SK-N-SH (cell line): Measurements from ENCODE around the gene PYGB. TPM values are rescaled to one million over a fixed set of nuclear protein-coding genes. Genes with fewer than 3 reads are reported as not detected.

ENCODE experiments used
- CTCF ChIA-PET: fragments of 300-600, 350-600 bp; formaldehyde crosslinking; extraction: SDS; loops from one replicate; lab custom pipeline; 2021; lab: Yijun Ruan, JAX
- POLR2A ChIA-PET: fragments of 350-600 bp; sonication (Branson Sonifier 250); formaldehyde crosslinking; extraction: SDS; loops from one replicate; lab custom pipeline; 2020; ENCODE audit warnings: antibody characterized with exemption, inconsistent platforms; lab: Yijun Ruan, JAX
- DNase-seq: peaks from one replicate; pipeline ENCODE4 v3.0.0; 2012
- H2AFZ ChIP-seq: fragments of 200-600 bp; sonication (generic); 2 replicates; pipeline ENCODE4 v1.8.1; 2016; ENCODE audit warnings: antibody characterized with exemption, mild to moderate bottlenecking, low read depth
- H3F3A ChIP-seq: fragments of 200-600 bp; sonication (generic); replicated peaks from 2 replicates; pipeline ENCODE3; 2016; ENCODE audit warnings: antibody characterized with exemption, mild to moderate bottlenecking; ENCODE audit not compliant: insufficient read depth
- H3K27ac ChIP-seq, 2 experiments: fragments of 200-500 bp in 1 of 2; fragments of 200-600 bp in 1 of 2; sonication (Bioruptor generic) in 1 of 2; sonication (generic), shearing (Covaris generic) in 1 of 2; 2 replicates each; pipeline versions ENCODE4 v1.5.1 to v1.6.1; 2014 to 2016; ENCODE audit warnings: low read depth in 2 of 2, inconsistent platforms in 1 of 2, low read length in 1 of 2, mild to moderate bottlenecking in 1 of 2, mixed read lengths in 1 of 2
- H3K27me3 ChIP-seq: fragments of 200-600 bp; sonication (generic), shearing (Covaris generic); 2 replicates; pipeline ENCODE4 v1.6.1; 2016; ENCODE audit warnings: mixed run types; ENCODE audit not compliant: insufficient read depth
- H3K36me3 ChIP-seq, 2 experiments: fragments of 200-500 bp in 1 of 2; fragments of 200-600 bp in 1 of 2; sonication (Bioruptor generic) in 1 of 2; sonication (generic) in 1 of 2; replicated peaks in 1 of 2; 2 replicates each; pipeline versions ENCODE3 to v1.5.1; 2014 to 2016; ENCODE audit warnings: low read length in 1 of 2, mild to moderate bottlenecking in 1 of 2; ENCODE audit not compliant: insufficient read depth in 2 of 2, control insufficient read depth in 1 of 2
- H3K4me1 ChIP-seq, 2 experiments: fragments of 200-500 bp in 1 of 2; fragments of 200-600 bp in 1 of 2; sonication (Bioruptor generic) in 1 of 2; sonication (generic), shearing (Covaris generic) in 1 of 2; 2 replicates each; pipeline versions ENCODE4 v1.5.1 to v1.6.1; 2014 to 2016; ENCODE audit warnings: low read depth in 1 of 2, low read length in 1 of 2, mixed run types in 1 of 2; ENCODE audit not compliant: insufficient read depth in 2 of 2, control insufficient read depth in 1 of 2
- H3K4me2 ChIP-seq: fragments of 200-600 bp; sonication (generic), shearing (Covaris generic); 2 replicates; pipeline ENCODE4 v1.6.1; 2017; ENCODE audit warnings: mixed run types
- H3K4me3 ChIP-seq, 2 experiments: fragments of 200-500 bp in 1 of 2; fragments of 200-600 bp in 1 of 2; sonication (Bioruptor generic) in 1 of 2; sonication (generic), shearing (Covaris generic) in 1 of 2; 2 replicates each; pipeline versions ENCODE4 v1.5.1 to v1.8.1; 2014 to 2016; ENCODE audit warnings: low read depth in 2 of 2, inconsistent platforms in 1 of 2, low read length in 1 of 2, mild to moderate bottlenecking in 1 of 2, mixed read lengths in 1 of 2, moderate library complexity in 1 of 2
- H3K79me2 ChIP-seq: fragments of 200-600 bp; sonication (generic); 2 replicates; pipeline ENCODE4 v1.8.1; 2017; ENCODE audit warnings: mild to moderate bottlenecking; ENCODE audit not compliant: insufficient read depth
- H3K9ac ChIP-seq: fragments of 200-600 bp; sonication (generic); 2 replicates; pipeline ENCODE4 v1.6.1; 2017; ENCODE audit warnings: mixed run types
- H3K9me2 ChIP-seq: fragments of 200-600 bp; sonication (generic); 2 replicates; pipeline ENCODE4 v1.6.1; 2017; ENCODE audit warnings: mixed run types
- H3K9me3 ChIP-seq: fragments of 200-600 bp; sonication (generic); 2 replicates; pipeline ENCODE4 v1.6.1; 2017; ENCODE audit warnings: mixed run types, mild to moderate bottlenecking, moderate library complexity
- H4K20me1 ChIP-seq: fragments of 200-600 bp; sonication (generic); 2 replicates; pipeline ENCODE4 v1.6.1; 2017; ENCODE audit warnings: mild to moderate bottlenecking, mixed run types; ENCODE audit not compliant: insufficient read depth
- CHD2 ChIP-seq: fragments of 150-350 bp; IDR thresholded peaks from 2 replicates; pipeline ENCODE4 v1.6.1; 2018; ENCODE audit warnings: low read length; ENCODE audit not compliant: partially characterized antibody
- EP300 ChIP-seq, 2 experiments: IDR thresholded peaks; 2 replicates each; pipeline versions ENCODE4 v1.4.0 to v1.6.1; 2012; ENCODE audit warnings: borderline replicate concordance in 1 of 2, low read depth in 1 of 2, low read length in 1 of 2
- EZH2phosphoT487 ChIP-seq: fragments of 200-600 bp; sonication (generic); IDR thresholded peaks from 2 replicates; pipeline ENCODE4 v1.6.1; 2017; ENCODE audit warnings: low read depth, mixed run types, mild to moderate bottlenecking, antibody characterized with exemption, moderate library complexity, borderline replicate concordance
- FOSL2 ChIP-seq: IDR thresholded peaks from 2 replicates; pipeline ENCODE4 v1.4.0; 2012; ENCODE audit warnings: low read depth, mild to moderate bottlenecking, moderate library complexity, borderline replicate concordance
- FOXJ3 ChIP-seq: sonication (generic); formaldehyde crosslinking; IDR thresholded peaks from 2 replicates; pipeline ENCODE4 v1.5.1; 2020; ENCODE audit warnings: mild to moderate bottlenecking, missing genetic modification reagents
- FOXM1 ChIP-seq: IDR thresholded peaks from 2 replicates; pipeline ENCODE4 v1.4.0; 2012; ENCODE audit warnings: low read depth, mild to moderate bottlenecking
- GABPA ChIP-seq: IDR thresholded peaks from 2 replicates; pipeline ENCODE4 v1.4.0; 2012; ENCODE audit warnings: low read depth, mild to moderate bottlenecking
- JUND ChIP-seq: IDR thresholded peaks from 2 replicates; pipeline ENCODE4 v1.4.0; 2012
- MEF2A ChIP-seq: IDR thresholded peaks from 2 replicates; pipeline ENCODE4 v1.4.0; 2012; ENCODE audit warnings: low read depth, borderline replicate concordance
- MXI1 ChIP-seq: IDR thresholded peaks from 2 replicates; pipeline ENCODE4 v1.6.1; 2012; ENCODE audit warnings: mild to moderate bottlenecking, low read depth, low read length, improper control_type of control experiment
- NRF1 ChIP-seq: IDR thresholded peaks from 2 replicates; pipeline ENCODE4 v1.6.1; 2012; ENCODE audit warnings: low read depth, mild to moderate bottlenecking, low read length
- SIN3A ChIP-seq: IDR thresholded peaks from 2 replicates; pipeline ENCODE4 v1.6.1; 2012; ENCODE audit warnings: low read depth, mild to moderate bottlenecking, low read length, moderate library complexity, borderline replicate concordance
- SMC3 ChIP-seq: IDR thresholded peaks from 2 replicates; pipeline ENCODE4 v1.6.1; 2012; ENCODE audit warnings: low read depth, low read length, improper control_type of control experiment
- TAF1 ChIP-seq: IDR thresholded peaks from 2 replicates; pipeline ENCODE4 v1.6.1; 2012; ENCODE audit warnings: low read depth, mild to moderate bottlenecking, low read length, moderate library complexity, borderline replicate concordance
- TCF12 ChIP-seq: IDR thresholded peaks from 2 replicates; pipeline ENCODE4 v1.4.0; 2012
- WGBS: methylation state at CpG from one replicate; pipeline ENCODE4 v1.1.6; 2017; ENCODE audit warnings: low lambda C conversion rate; 5-methylcytosine and 5-hydroxymethylcytosine counted together
- polyA plus RNA-seq, 3 experiments: library from polyadenylated mRNA; depleted of rRNA; stranded (reverse); fragments of >200 nt; gene quantifications; 2 replicates each; pipeline ENCODE4 v1.2.3, GENCODE V29; 2012
- TF ChIP-seq, protein P1 (sequence below): IDR thresholded peaks from 2 replicates; pipeline ENCODE4 v1.4.0; 2012; ENCODE audit warnings: low read depth, borderline replicate concordance
- TF ChIP-seq, protein P2 (sequence below): fragments of 200-600 bp; sonication (generic); IDR thresholded peaks from 2 replicates; pipeline ENCODE4 v1.6.1; 2017; ENCODE audit warnings: antibody characterized with exemption, mild to moderate bottlenecking, moderate library complexity
- TF ChIP-seq, protein P3 (sequence below): IDR thresholded peaks from 2 replicates; pipeline ENCODE4 v1.4.0; 2012; ENCODE audit warnings: low read depth, borderline replicate concordance
- TF ChIP-seq, protein P4 (sequence below): fragments of 150-350 bp; IDR thresholded peaks from 2 replicates; pipeline ENCODE4 v1.6.1; 2016; ENCODE audit warnings: mild to moderate bottlenecking, low read depth, low read length
- TF ChIP-seq, protein P5 (sequence below): IDR thresholded peaks from 2 replicates; pipeline ENCODE4 v1.4.0; 2012; ENCODE audit warnings: low read depth

PYGB gene
- polyA plus RNA-seq, 1 of the 3 experiments (the other 2 are of a cell fraction): 35.8 TPM

DNA sequence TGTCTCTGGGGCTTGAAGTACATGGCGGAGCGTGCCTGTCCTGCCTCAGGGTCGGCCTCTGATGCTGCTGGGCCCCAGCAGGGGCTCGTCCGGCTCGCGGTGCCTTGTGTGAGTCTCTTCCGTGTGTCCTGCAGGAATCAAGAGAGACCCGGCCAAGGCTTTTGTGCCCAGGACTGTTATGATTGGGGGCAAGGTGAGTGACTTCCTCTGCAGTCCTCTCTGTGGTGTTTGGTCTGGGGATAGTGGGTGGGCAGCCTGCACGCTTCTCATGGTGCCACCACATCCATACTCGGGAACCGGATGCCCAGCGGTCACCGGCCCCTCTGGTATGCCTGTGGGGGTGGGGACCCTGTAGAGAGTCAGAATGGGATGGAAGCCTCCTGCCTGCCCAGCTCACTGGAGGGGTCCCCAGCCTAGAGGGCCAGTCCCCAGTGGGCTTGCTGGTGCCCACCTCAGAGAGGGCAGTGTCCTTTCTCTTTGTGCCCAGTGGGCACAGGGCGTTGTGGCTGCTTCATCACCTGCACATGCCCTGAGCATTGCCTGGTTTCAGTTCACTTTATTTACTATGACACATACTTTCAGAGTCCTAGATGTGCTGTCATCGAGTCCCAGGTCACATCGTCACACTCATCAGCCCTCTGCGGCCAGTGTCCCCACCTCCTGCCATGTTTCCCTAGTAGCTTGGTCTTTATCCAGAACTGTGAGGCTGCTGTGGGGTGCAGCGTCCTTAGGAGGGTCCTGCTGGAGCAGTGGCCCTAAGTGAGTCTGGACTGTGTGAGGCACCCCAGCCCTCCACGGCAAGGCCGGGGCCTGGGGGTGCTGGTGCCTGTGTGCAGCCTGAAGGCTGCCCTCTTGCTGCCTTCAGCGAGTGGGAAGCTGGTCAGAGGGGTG is 40.7 kb downstream of the PYGB start:
- H3K4me3 ChIP-seq: no peak overlapping the region
- no peaks in the 10 kb centered on the region for H3K27me3 ChIP-seq
- H3K9me3 ChIP-seq: no peaks in the 10 kb centered on the region
- DNase-seq: no peak
- no peaks in the 10 kb centered on the region; a peak in 1 of 4 replicates for H3K4me1 ChIP-seq
- H3F3A ChIP-seq: no peaks in the 10 kb centered on the region
- H3K79me2 ChIP-seq: no peaks in the 10 kb centered on the region
- no peak overlapping the region for H2AFZ ChIP-seq
- TF ChIP-seq FOSL2: no peak
- no peak for TF ChIP-seq TAF1
- TF ChIP-seq, protein P1, sequence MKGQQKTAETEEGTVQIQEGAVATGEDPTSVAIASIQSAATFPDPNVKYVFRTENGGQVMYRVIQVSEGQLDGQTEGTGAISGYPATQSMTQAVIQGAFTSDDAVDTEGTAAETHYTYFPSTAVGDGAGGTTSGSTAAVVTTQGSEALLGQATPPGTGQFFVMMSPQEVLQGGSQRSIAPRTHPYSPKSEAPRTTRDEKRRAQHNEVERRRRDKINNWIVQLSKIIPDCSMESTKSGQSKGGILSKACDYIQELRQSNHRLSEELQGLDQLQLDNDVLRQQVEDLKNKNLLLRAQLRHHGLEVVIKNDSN: no peak
- TF ChIP-seq TCF12: no peak
- TF ChIP-seq FOXJ3 (CRISPR knock-in tag): no peak
- TF ChIP-seq SMC3: no peak
- TF ChIP-seq, protein P2, sequence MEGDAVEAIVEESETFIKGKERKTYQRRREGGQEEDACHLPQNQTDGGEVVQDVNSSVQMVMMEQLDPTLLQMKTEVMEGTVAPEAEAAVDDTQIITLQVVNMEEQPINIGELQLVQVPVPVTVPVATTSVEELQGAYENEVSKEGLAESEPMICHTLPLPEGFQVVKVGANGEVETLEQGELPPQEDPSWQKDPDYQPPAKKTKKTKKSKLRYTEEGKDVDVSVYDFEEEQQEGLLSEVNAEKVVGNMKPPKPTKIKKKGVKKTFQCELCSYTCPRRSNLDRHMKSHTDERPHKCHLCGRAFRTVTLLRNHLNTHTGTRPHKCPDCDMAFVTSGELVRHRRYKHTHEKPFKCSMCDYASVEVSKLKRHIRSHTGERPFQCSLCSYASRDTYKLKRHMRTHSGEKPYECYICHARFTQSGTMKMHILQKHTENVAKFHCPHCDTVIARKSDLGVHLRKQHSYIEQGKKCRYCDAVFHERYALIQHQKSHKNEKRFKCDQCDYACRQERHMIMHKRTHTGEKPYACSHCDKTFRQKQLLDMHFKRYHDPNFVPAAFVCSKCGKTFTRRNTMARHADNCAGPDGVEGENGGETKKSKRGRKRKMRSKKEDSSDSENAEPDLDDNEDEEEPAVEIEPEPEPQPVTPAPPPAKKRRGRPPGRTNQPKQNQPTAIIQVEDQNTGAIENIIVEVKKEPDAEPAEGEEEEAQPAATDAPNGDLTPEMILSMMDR: no peak
- TF ChIP-seq SIN3A: no peak
- no peak for TF ChIP-seq MXI1
- TF ChIP-seq, protein P3, sequence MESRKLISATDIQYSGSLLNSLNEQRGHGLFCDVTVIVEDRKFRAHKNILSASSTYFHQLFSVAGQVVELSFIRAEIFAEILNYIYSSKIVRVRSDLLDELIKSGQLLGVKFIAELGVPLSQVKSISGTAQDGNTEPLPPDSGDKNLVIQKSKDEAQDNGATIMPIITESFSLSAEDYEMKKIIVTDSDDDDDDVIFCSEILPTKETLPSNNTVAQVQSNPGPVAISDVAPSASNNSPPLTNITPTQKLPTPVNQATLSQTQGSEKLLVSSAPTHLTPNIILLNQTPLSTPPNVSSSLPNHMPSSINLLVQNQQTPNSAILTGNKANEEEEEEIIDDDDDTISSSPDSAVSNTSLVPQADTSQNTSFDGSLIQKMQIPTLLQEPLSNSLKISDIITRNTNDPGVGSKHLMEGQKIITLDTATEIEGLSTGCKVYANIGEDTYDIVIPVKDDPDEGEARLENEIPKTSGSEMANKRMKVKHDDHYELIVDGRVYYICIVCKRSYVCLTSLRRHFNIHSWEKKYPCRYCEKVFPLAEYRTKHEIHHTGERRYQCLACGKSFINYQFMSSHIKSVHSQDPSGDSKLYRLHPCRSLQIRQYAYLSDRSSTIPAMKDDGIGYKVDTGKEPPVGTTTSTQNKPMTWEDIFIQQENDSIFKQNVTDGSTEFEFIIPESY: no peak
- no peak for TF ChIP-seq FOXM1
- TF ChIP-seq CHD2: no peak
- TF ChIP-seq, protein P4, sequence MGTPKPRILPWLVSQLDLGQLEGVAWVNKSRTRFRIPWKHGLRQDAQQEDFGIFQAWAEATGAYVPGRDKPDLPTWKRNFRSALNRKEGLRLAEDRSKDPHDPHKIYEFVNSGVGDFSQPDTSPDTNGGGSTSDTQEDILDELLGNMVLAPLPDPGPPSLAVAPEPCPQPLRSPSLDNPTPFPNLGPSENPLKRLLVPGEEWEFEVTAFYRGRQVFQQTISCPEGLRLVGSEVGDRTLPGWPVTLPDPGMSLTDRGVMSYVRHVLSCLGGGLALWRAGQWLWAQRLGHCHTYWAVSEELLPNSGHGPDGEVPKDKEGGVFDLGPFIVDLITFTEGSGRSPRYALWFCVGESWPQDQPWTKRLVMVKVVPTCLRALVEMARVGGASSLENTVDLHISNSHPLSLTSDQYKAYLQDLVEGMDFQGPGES: no peak
- no peak for TF ChIP-seq EZH2phosphoT487
- TF ChIP-seq JUND: no peak
- TF ChIP-seq NRF1: no peak
- TF ChIP-seq EP300 (IDR thresholded peaks at IDR 0.05; ENCODE audit: borderline replicate concordance in 1 of 2, low read depth in 1 of 2, low read length in 1 of 2): no peak
- no peak for TF ChIP-seq GABPA
- TF ChIP-seq, protein P5, sequence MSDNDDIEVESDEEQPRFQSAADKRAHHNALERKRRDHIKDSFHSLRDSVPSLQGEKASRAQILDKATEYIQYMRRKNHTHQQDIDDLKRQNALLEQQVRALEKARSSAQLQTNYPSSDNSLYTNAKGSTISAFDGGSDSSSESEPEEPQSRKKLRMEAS: no peak
- no peak for TF ChIP-seq MEF2A
- TF ChIP-seq, all 33 proteins: peak for 0
- H4K20me1 ChIP-seq: 0 out of 2 replicates have a peak, but pooled peaks cover 6% of the 10 kb centered on the region
- H3K36me3 ChIP-seq: peaks cover 10 to 53% of the 10 kb centered on the region in 2 experiments
- over 99% methylated on average over 11 of the region's 22 CpGs for WGBS
- CTCF ChIA-PET: interaction anchor here (0.8 to 1.7 kb wide), 5 partner anchors 11 to 111 kb away, joined by 3 to 7 read pairs (median 4); no protein-coding TSS in a partner anchor
- H3K4me2 ChIP-seq: no peak overlapping the region
- no peaks in the 10 kb centered on the region for H3K9me2 ChIP-seq
- POLR2A ChIA-PET: no interaction called here
- no peak overlapping the region for H3K9ac ChIP-seq
- no peak overlapping the region for H3K27ac ChIP-seq
